Liver (tissue), 3 donors: ENCODE measurements around the gene ANTXR1.

Source experiments
- EGR1 ChIP-seq, 2 donors: IDR thresholded peaks; 2 replicates each; pipeline ENCODE4 v1.6.1; 2016 to 2018; ENCODE audit warnings: antibody characterized with exemption in 2 of 2, low read depth in 2 of 2
- GABPA ChIP-seq, 2 donors: IDR thresholded peaks in 1 of 2; conservative IDR thresholded peaks in 1 of 2; 2 replicates each; pipeline ENCODE4 v1.6.1; 2016; ENCODE audit warnings: antibody characterized with exemption in 2 of 2, mild to moderate bottlenecking in 1 of 2, moderate library complexity in 1 of 2
- JUND ChIP-seq, 2 donors: IDR thresholded peaks; 2 replicates each; pipeline ENCODE4 v1.6.1; 2016; ENCODE audit warnings: antibody characterized with exemption in 2 of 2
- RAD21 ChIP-seq, 2 donors: IDR thresholded peaks; 2 replicates each; pipeline ENCODE4 v1.6.1; 2016; ENCODE audit warnings: antibody characterized with exemption in 2 of 2, mild to moderate bottlenecking in 2 of 2
- TAF1 ChIP-seq: conservative IDR thresholded peaks from 2 replicates; pipeline ENCODE4 v1.6.1; 2016; ENCODE audit warnings: antibody characterized with exemption, mild to moderate bottlenecking
- YY1 ChIP-seq: IDR thresholded peaks from 2 replicates; pipeline ENCODE4 v1.6.1; 2016; ENCODE audit warnings: antibody characterized with exemption, mild to moderate bottlenecking
- TF ChIP-seq, protein P1 (sequence below): fragments of 150-350 bp; IDR thresholded peaks from 2 replicates; pipeline ENCODE4 v1.5.1; 2017; ENCODE audit warnings: improper control_type of control experiment, low read depth, low read length; ENCODE audit not compliant: missing input control
- TF ChIP-seq, protein P2 (sequence below): IDR thresholded peaks from 2 replicates; pipeline ENCODE4 v1.6.1; 2016; ENCODE audit warnings: antibody characterized with exemption, mild to moderate bottlenecking
- TF ChIP-seq, protein P3 (sequence below): IDR thresholded peaks from 2 replicates; pipeline ENCODE4 v1.6.1; 2016; ENCODE audit warnings: antibody characterized with exemption
- donor health status: healthy.
- donor health status: healthy.

DNA sequence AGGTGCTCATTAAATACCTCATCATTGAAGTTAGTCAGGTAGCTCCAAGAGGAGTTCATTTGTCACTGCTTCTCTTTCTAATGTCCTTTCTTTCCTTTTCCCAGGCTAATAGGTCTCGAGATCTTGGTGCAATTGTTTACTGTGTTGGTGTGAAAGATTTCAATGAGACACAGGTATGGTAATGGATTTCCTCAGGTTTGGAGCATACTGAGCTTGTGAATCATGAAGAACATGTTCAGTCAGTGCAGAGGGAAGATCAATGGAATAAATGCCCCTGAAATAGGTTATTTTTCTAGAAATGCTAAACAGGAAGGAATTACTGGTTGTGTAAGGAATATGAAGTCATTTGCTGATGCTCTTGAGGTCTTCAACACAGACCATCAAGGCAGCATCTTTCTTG, 62.5 kb downstream of the ANTXR1 start:
- TF ChIP-seq, protein P1, sequence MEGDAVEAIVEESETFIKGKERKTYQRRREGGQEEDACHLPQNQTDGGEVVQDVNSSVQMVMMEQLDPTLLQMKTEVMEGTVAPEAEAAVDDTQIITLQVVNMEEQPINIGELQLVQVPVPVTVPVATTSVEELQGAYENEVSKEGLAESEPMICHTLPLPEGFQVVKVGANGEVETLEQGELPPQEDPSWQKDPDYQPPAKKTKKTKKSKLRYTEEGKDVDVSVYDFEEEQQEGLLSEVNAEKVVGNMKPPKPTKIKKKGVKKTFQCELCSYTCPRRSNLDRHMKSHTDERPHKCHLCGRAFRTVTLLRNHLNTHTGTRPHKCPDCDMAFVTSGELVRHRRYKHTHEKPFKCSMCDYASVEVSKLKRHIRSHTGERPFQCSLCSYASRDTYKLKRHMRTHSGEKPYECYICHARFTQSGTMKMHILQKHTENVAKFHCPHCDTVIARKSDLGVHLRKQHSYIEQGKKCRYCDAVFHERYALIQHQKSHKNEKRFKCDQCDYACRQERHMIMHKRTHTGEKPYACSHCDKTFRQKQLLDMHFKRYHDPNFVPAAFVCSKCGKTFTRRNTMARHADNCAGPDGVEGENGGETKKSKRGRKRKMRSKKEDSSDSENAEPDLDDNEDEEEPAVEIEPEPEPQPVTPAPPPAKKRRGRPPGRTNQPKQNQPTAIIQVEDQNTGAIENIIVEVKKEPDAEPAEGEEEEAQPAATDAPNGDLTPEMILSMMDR, result no peak
- TF ChIP-seq, protein P2, sequence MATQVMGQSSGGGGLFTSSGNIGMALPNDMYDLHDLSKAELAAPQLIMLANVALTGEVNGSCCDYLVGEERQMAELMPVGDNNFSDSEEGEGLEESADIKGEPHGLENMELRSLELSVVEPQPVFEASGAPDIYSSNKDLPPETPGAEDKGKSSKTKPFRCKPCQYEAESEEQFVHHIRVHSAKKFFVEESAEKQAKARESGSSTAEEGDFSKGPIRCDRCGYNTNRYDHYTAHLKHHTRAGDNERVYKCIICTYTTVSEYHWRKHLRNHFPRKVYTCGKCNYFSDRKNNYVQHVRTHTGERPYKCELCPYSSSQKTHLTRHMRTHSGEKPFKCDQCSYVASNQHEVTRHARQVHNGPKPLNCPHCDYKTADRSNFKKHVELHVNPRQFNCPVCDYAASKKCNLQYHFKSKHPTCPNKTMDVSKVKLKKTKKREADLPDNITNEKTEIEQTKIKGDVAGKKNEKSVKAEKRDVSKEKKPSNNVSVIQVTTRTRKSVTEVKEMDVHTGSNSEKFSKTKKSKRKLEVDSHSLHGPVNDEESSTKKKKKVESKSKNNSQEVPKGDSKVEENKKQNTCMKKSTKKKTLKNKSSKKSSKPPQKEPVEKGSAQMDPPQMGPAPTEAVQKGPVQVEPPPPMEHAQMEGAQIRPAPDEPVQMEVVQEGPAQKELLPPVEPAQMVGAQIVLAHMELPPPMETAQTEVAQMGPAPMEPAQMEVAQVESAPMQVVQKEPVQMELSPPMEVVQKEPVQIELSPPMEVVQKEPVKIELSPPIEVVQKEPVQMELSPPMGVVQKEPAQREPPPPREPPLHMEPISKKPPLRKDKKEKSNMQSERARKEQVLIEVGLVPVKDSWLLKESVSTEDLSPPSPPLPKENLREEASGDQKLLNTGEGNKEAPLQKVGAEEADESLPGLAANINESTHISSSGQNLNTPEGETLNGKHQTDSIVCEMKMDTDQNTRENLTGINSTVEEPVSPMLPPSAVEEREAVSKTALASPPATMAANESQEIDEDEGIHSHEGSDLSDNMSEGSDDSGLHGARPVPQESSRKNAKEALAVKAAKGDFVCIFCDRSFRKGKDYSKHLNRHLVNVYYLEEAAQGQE, result no peak
- TF ChIP-seq, protein P3, sequence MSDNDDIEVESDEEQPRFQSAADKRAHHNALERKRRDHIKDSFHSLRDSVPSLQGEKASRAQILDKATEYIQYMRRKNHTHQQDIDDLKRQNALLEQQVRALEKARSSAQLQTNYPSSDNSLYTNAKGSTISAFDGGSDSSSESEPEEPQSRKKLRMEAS, result no peak
- no peak for TF ChIP-seq EGR1 (IDR thresholded peaks at IDR 0.05; ENCODE audit: low read depth in 2 of 2)
- no peak for TF ChIP-seq TAF1
- TF ChIP-seq YY1, result no peak
- TF ChIP-seq GABPA (IDR thresholded peaks at IDR 0.05 in 1 of 2, conservative IDR thresholded peaks at IDR 0.05 in 1 of 2), result no peak
- no peak for TF ChIP-seq JUND (IDR thresholded peaks at IDR 0.05)
- no peak for TF ChIP-seq RAD21 (IDR thresholded peaks at IDR 0.05)
